H9 (cell line): ENCODE data around the gene SPSB4. TPM values are rescaled to one million over a fixed set of nuclear protein-coding genes. Genes with fewer than 3 reads are reported as not detected.
A peak's percentile ranks its signal among the peaks of the same experiment; 100 is the strongest.

Source experiments
- DNase-seq: peaks from one replicate; pipeline ENCODE4 v3.0.0-alpha.2; 2017
- H2AFZ ChIP-seq: one replicate; pipeline ENCODE4 v1.6.1; 2013; ENCODE audit warnings: mild to moderate bottlenecking, low read length, control low read depth, moderate library complexity
- H2AK5ac ChIP-seq: 2 replicates; pipeline ENCODE4 v1.6.1; 2013; ENCODE audit warnings: low read length, control low read depth, mixed read lengths; ENCODE audit not compliant: insufficient read length
- H2BK120ac ChIP-seq: one replicate; pipeline ENCODE4 v1.6.1; 2013; ENCODE audit warnings: low read depth, mild to moderate bottlenecking, low read length, control low read depth, inconsistent platforms; ENCODE audit not compliant: poor library complexity, severe bottlenecking
- H2BK12ac ChIP-seq: 2 replicates; pipeline ENCODE4 v1.6.1; 2013; ENCODE audit warnings: low read length, control low read depth, mixed read lengths, low read depth; ENCODE audit not compliant: insufficient read length
- H2BK15ac ChIP-seq: 2 replicates; pipeline ENCODE4 v1.6.1; 2013; ENCODE audit warnings: low read depth, low read length, control low read depth
- H2BK20ac ChIP-seq: one replicate; pipeline ENCODE4 v1.6.1; 2013; ENCODE audit warnings: low read depth, mild to moderate bottlenecking, low read length, control low read depth, inconsistent platforms; ENCODE audit not compliant: poor library complexity, severe bottlenecking
- H2BK5ac ChIP-seq: 2 replicates; pipeline ENCODE4 v1.6.1; 2013; ENCODE audit warnings: low read length, control low read depth, mixed read lengths; ENCODE audit not compliant: insufficient read length
- H3K14ac ChIP-seq: 2 replicates; pipeline ENCODE4 v1.6.1; 2013; ENCODE audit warnings: low read length, control low read depth; ENCODE audit not compliant: insufficient read depth
- H3K18ac ChIP-seq: 2 replicates; pipeline ENCODE4 v1.6.1; 2013; ENCODE audit warnings: low read depth, mild to moderate bottlenecking, mixed read lengths, low read length, control low read depth; ENCODE audit not compliant: insufficient read length
- H3K23ac ChIP-seq: 2 replicates; pipeline ENCODE4 v1.6.1; 2013; ENCODE audit warnings: low read length, control low read depth, mixed read lengths, low read depth; ENCODE audit not compliant: insufficient read length
- H3K23me2 ChIP-seq: 2 replicates; pipeline ENCODE4 v1.6.1; 2013; ENCODE audit warnings: low read depth, mild to moderate bottlenecking, mixed read lengths, low read length, control low read depth; ENCODE audit not compliant: insufficient read length, poor library complexity, severe bottlenecking
- H3K27ac ChIP-seq: 2 replicates; pipeline ENCODE4 v1.5.1; 2013; ENCODE audit warnings: low read length, control low read depth, mixed read lengths, low read depth; ENCODE audit not compliant: insufficient read length
- H3K27me3 ChIP-seq: 2 replicates; pipeline ENCODE4 v1.6.1; 2013; ENCODE audit warnings: low read length, control low read depth, inconsistent platforms; ENCODE audit not compliant: insufficient read depth
- H3K4ac ChIP-seq: 2 replicates; pipeline ENCODE4 v1.6.1; 2013; ENCODE audit warnings: low read depth, mild to moderate bottlenecking, control low read depth, inconsistent platforms, low read length, moderate library complexity
- H3K4me1 ChIP-seq: 2 replicates; pipeline ENCODE4 v1.6.1; 2013; ENCODE audit warnings: low read length, control low read depth, inconsistent platforms; ENCODE audit not compliant: insufficient read depth
- H3K4me2 ChIP-seq: 2 replicates; pipeline ENCODE4 v1.6.1; 2013; ENCODE audit warnings: low read length, control low read depth, mixed read lengths; ENCODE audit not compliant: insufficient read length, insufficient read depth
- H3K56ac ChIP-seq: 2 replicates; pipeline ENCODE4 v1.6.1; 2013; ENCODE audit warnings: low read depth, mild to moderate bottlenecking, mixed read lengths, low read length, control low read depth; ENCODE audit not compliant: insufficient read length
- H3K79me1 ChIP-seq: 2 replicates; pipeline ENCODE4 v1.6.1; 2013; ENCODE audit warnings: low read depth, mild to moderate bottlenecking, moderate library complexity, low read length, control low read depth, inconsistent platforms; ENCODE audit not compliant: insufficient read depth, poor library complexity, severe bottlenecking
- H3K79me2 ChIP-seq: 2 replicates; pipeline ENCODE4 v1.6.1; 2013; ENCODE audit warnings: low read length, control low read depth, inconsistent platforms; ENCODE audit not compliant: insufficient read depth
- H3K9ac ChIP-seq: 2 replicates; pipeline ENCODE4 v1.6.1; 2013; ENCODE audit warnings: low read length, control low read depth, mixed read lengths; ENCODE audit not compliant: insufficient read length; ENCODE audit errors: extremely low read depth
- H3K9me3 ChIP-seq: one replicate; pipeline ENCODE4 v1.6.1; 2013; ENCODE audit warnings: low read depth, low read length, inconsistent platforms; ENCODE audit not compliant: control insufficient read depth
- H3T11ph ChIP-seq: one replicate; pipeline ENCODE4 v1.6.1; 2013; ENCODE audit warnings: mild to moderate bottlenecking, low read length, control low read depth, inconsistent platforms
- H4K20me1 ChIP-seq: one replicate; pipeline ENCODE4 v1.6.1; 2013; ENCODE audit not compliant: control insufficient read depth, insufficient read length, insufficient read depth
- H4K5ac ChIP-seq: 2 replicates; pipeline ENCODE4 v1.6.1; 2013; ENCODE audit warnings: low read depth, mild to moderate bottlenecking, mixed read lengths, low read length, control low read depth; ENCODE audit not compliant: insufficient read length
- H4K8ac ChIP-seq: replicated peaks from 2 replicates; pipeline ENCODE4 v1.6.1; 2013; ENCODE audit warnings: low read length, control low read depth, mixed read lengths, low read depth; ENCODE audit not compliant: insufficient read length
- H4K91ac ChIP-seq: 2 replicates; pipeline ENCODE4 v1.6.1; 2013; ENCODE audit warnings: low read depth, mild to moderate bottlenecking, moderate library complexity, mixed read lengths, low read length, control low read depth; ENCODE audit not compliant: insufficient read length
- H3K27ac Mint-ChIP-seq, 3 experiments: 2 replicates in 2 of 3; 3 replicates in 1 of 3; pipeline ENCODE4 v1.8.0; 2020 to 2021; ENCODE audit warnings: mixed read lengths in 3 of 3, mild to moderate bottlenecking in 1 of 3, moderate library complexity in 1 of 3
- H3K27me3 Mint-ChIP-seq: 2 replicates; pipeline ENCODE4 v1.8.0; 2021; ENCODE audit warnings: low read depth, mild to moderate bottlenecking, moderate library complexity, mixed read lengths
- H3K36me3 Mint-ChIP-seq, 3 experiments: 2 replicates in 2 of 3; 3 replicates in 1 of 3; pipeline ENCODE4 v1.8.0; 2020 to 2021; ENCODE audit warnings: low read depth in 3 of 3, mixed read lengths in 3 of 3; ENCODE audit not compliant: insufficient read depth in 1 of 3
- H3K4me1 Mint-ChIP-seq, 2 experiments: 2 replicates each; pipeline ENCODE4 v1.8.0; 2020; ENCODE audit warnings: mixed read lengths in 2 of 2
- H3K4me3 Mint-ChIP-seq, 2 experiments: 2 replicates in 1 of 2; 3 replicates in 1 of 2; pipeline ENCODE4 v1.8.0; 2020 to 2021; ENCODE audit warnings: mild to moderate bottlenecking in 2 of 2, mixed read lengths in 2 of 2, moderate library complexity in 1 of 2
- H3K9me3 Mint-ChIP-seq, 2 experiments: 2 replicates in 1 of 2; 3 replicates in 1 of 2; pipeline ENCODE4 v1.8.0; 2020; ENCODE audit warnings: mild to moderate bottlenecking in 2 of 2, mixed read lengths in 2 of 2, moderate library complexity in 1 of 2
- WGBS: extraction: QIAGEN DNeasy Blood & Tissue Kit; methylation state at CpG from one replicate; pipeline ENCODE4 v1.1.7; 2013; ENCODE audit warnings: missing lambda C conversion rate, low lambda C conversion rate, mixed read lengths; ENCODE audit not compliant: insufficient read length; ENCODE audit errors: extremely low coverage; 5-methylcytosine and 5-hydroxymethylcytosine counted together
- total RNA-seq: library from RNA; stranded (reverse); gene quantifications from 2 replicates; pipeline ENCODE4 v1.2.1, GENCODE V29; 2021
- TF ChIP-seq, protein P1 (sequence below): fragments of 200-600 bp; sonication (generic); conservative IDR thresholded peaks from 3 replicates; pipeline ENCODE4 v1.8.0; 2021; ENCODE audit warnings: antibody characterized with exemption, mild to moderate bottlenecking

Gene SPSB4
- total RNA-seq, 1 experiment from 2014 or later, result 6.2 TPM

DNA sequence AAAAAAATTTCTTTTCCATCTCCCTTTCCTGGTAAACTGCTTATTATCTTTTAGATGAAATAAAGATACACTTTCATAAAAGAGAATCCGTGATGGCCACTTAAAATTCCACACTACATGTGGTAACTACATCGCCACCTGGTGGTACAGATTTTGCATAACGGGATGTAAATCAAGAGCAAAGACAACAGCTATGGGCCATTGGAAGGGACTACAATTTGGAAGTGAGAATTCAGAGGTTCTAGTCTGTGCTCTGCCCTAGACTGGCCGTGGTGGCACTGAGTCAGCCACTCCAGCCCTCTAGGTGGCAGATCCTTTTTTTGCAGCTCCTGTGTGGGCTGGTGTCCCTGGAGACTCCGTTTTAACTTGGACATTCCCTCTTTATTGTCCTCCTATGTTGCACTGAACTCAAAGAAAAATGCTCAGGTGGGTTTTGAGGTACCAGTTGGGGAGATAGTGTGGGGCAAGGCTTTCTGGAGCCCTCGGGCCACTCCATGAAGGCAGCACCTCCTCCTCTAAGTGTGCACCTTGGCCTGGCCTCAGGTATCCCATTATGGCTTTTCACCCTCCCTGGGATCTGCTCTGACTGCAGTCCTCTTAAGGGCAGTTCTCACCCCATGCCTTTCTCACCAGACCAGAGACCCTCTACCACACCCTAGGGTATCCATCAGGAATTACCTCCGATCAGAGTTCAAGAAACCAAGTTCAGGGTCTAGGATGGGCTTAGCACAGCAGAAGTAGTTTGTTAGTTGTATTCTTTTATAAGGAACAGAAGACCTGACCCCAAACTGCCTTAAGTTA, 54.9 kb downstream of the SPSB4 start:
- no peak overlapping the region for H2BK5ac ChIP-seq
- peaks cover 3 to 6% of the 10 kb centered on the region in 2 experiments; a peak in 2 of 5 replicates for H3K9me3 Mint-ChIP-seq
- H3K27me3 Mint-ChIP-seq, result 0 out of 2 replicates have a peak, but pooled peaks cover 1% of the 10 kb centered on the region

More for the DNA sequence above, 54.9 kb downstream of the SPSB4 start:
- H3K4me2 ChIP-seq, result no peak overlapping the region
- H3K18ac ChIP-seq, result no peak overlapping the region
- H3K23me2 ChIP-seq, result no peaks in the 10 kb centered on the region
- DNase-seq, result peak; percentile 68
- H4K8ac ChIP-seq, result no peak overlapping the region
- no peak overlapping the region for H3K27ac ChIP-seq
- no peak overlapping the region for H3K23ac ChIP-seq
- no peak overlapping the region for H2AFZ ChIP-seq
- no peak overlapping the region for H3K56ac ChIP-seq
- no peak overlapping the region for H3T11ph ChIP-seq
- no peaks in the 10 kb centered on the region for H3K79me2 ChIP-seq
- no peaks in the 10 kb centered on the region for H3K79me1 ChIP-seq
- H4K5ac ChIP-seq, result no peak overlapping the region
- WGBS, result no CpG with 5 or more reads among the region's 7 CpGs
- no peak overlapping the region for H3K14ac ChIP-seq
- H3K9ac ChIP-seq, result no peak overlapping the region
- no peak overlapping the region for H2BK15ac ChIP-seq
- H2BK12ac ChIP-seq, result no peak overlapping the region
- H2BK20ac ChIP-seq, result no peak overlapping the region
- Mint-ChIP-seq H3K4me1 (peaks cover 17 to 18% of the 10 kb centered on the region in 2 experiments), H3K4me3 (no peak overlapping the region), H3K36me3 (peaks cover 0 to 8% (median 2%) of the 10 kb centered on the region in 3 experiments; a peak in 3 of 7 replicates), H3K27ac (peak overlapping the region in 1 of 3 experiments; percentile 57; a peak in 1 of 7 replicates)
- H3K9me3 ChIP-seq, result no peaks in the 10 kb centered on the region
- H2BK120ac ChIP-seq, result no peak overlapping the region
- no peaks in the 10 kb centered on the region for H3K27me3 ChIP-seq
- no peaks in the 10 kb centered on the region for H4K20me1 ChIP-seq
- H3K4ac ChIP-seq, result no peak overlapping the region
- no peak overlapping the region for H4K91ac ChIP-seq
- TF ChIP-seq, protein P1, sequence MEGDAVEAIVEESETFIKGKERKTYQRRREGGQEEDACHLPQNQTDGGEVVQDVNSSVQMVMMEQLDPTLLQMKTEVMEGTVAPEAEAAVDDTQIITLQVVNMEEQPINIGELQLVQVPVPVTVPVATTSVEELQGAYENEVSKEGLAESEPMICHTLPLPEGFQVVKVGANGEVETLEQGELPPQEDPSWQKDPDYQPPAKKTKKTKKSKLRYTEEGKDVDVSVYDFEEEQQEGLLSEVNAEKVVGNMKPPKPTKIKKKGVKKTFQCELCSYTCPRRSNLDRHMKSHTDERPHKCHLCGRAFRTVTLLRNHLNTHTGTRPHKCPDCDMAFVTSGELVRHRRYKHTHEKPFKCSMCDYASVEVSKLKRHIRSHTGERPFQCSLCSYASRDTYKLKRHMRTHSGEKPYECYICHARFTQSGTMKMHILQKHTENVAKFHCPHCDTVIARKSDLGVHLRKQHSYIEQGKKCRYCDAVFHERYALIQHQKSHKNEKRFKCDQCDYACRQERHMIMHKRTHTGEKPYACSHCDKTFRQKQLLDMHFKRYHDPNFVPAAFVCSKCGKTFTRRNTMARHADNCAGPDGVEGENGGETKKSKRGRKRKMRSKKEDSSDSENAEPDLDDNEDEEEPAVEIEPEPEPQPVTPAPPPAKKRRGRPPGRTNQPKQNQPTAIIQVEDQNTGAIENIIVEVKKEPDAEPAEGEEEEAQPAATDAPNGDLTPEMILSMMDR, result peak; percentile 78
- H2AK5ac ChIP-seq, result no peak overlapping the region
- no peaks in the 10 kb centered on the region for H3K4me1 ChIP-seq
